Measurements from ENCODE around the gene CRIP3. TPM values are rescaled to one million over a fixed set of nuclear protein-coding genes. Genes with fewer than 3 reads are reported as not detected.

Gene CRIP3
- total RNA-seq, 1 experiment from 2014 or later, result 2.3 TPM

DNA sequence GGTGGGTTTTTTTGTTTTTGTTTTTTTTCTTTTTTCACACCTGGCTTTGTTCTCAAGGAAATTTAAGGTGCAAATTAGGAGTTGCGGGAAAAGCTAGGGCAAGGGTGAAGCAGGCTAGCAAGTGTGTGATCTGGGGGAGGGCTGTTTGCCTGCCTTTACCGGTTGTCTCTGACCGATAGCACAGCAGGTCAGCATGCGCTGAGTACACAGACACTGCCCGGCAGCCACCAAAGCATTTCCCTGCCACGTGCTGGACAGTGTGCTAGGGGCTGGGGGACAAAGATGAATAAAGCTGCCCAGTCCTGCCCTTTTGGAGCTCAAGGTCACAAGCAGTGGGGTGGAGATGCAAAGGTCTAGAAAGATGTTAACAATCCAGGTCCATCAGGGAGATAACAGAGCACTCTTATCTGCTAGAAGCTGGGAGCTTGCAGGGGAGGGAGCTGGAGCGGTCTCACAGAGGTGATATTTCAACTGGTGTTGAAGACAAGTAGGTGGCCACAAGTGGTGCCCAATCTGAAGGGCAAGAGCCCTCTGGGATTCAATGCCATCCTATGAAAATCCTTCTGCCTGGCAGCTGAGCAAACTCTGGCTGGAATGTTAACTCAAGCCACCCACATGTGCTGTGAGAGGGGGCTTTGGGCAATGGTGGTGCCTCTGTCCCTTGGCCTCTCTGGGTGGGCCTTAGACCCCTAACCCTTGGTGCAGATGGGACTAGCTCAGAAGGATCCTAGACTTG lies 40.8 kb downstream of the CRIP3 start:
- no TSS peak for BruUV-seq (replicated peaks)
- H3K4me3 Mint-ChIP-seq (ENCODE audit: low read depth, unreplicated experiment), result no peak overlapping the region
- no peak for DNase-seq
- H3K27me3 Mint-ChIP-seq (ENCODE audit: unreplicated experiment), result peaks cover 56% of the 10 kb centered on the region
- H3K9me3 Mint-ChIP-seq (ENCODE audit: low read depth, unreplicated experiment), result no peaks in the 10 kb centered on the region
- H3K4me1 Mint-ChIP-seq (ENCODE audit: low read depth, unreplicated experiment), result peaks cover 20% of the 10 kb centered on the region
- intact Hi-C loops (cut with micrococcal nuclease; ENCODE audit: unreplicated experiment), result no loop called here
- no peak overlapping the region for H3K27ac Mint-ChIP-seq (ENCODE audit: unreplicated experiment)
- CTCF ChIA-PET, result interaction anchor here (0.9 to 1.6 kb wide), 6 partner anchors 9 to 130 kb away, joined by 3 to 6 read pairs (median 4); no protein-coding TSS in a partner anchor
- TF ChIP-seq, protein P1, sequence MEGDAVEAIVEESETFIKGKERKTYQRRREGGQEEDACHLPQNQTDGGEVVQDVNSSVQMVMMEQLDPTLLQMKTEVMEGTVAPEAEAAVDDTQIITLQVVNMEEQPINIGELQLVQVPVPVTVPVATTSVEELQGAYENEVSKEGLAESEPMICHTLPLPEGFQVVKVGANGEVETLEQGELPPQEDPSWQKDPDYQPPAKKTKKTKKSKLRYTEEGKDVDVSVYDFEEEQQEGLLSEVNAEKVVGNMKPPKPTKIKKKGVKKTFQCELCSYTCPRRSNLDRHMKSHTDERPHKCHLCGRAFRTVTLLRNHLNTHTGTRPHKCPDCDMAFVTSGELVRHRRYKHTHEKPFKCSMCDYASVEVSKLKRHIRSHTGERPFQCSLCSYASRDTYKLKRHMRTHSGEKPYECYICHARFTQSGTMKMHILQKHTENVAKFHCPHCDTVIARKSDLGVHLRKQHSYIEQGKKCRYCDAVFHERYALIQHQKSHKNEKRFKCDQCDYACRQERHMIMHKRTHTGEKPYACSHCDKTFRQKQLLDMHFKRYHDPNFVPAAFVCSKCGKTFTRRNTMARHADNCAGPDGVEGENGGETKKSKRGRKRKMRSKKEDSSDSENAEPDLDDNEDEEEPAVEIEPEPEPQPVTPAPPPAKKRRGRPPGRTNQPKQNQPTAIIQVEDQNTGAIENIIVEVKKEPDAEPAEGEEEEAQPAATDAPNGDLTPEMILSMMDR (IDR thresholded peaks at IDR 0.05; ENCODE audit: unreplicated experiment), result no peak
- peaks cover 6% of the 10 kb centered on the region for H3K36me3 Mint-ChIP-seq (ENCODE audit: insufficient read depth, unreplicated experiment)

DNA sequence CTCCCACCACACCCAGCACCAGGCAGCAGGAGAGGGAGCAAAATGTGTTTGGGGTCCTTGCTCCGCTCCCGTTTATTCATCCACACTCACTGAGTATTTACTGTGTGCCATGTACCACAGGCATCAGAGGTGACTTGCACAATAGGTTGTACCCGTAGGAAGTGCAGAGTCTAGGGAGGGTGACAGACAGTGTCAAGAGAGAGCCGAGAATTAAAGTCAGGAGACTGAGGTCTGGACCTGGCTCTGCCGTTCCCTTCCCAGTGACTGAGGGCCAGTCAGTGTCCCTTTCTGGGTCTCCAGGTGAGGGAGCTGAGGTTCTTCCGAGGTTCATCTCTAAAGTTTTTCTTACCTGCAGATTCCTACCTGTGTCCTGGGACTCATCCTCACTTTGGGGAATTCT lies 43.1 kb downstream of the CRIP3 start:
- H3K27me3 Mint-ChIP-seq (ENCODE audit: unreplicated experiment), result peaks cover 35% of the 10 kb centered on the region
- no peak overlapping the region for H3K4me3 Mint-ChIP-seq (ENCODE audit: low read depth, unreplicated experiment)
- peaks cover 20% of the 10 kb centered on the region for H3K4me1 Mint-ChIP-seq (ENCODE audit: low read depth, unreplicated experiment)
- CTCF ChIA-PET, result interaction anchor here (0.5 to 1.9 kb wide), 3 partner anchors 69 to 231 kb away, joined by 3 to 7 read pairs (median 3); no protein-coding TSS in a partner anchor
- DNase-seq, result no peak
- no TSS peak for BruUV-seq (replicated peaks)
- intact Hi-C loops (cut with micrococcal nuclease; ENCODE audit: unreplicated experiment), result no loop called here
- H3K9me3 Mint-ChIP-seq (ENCODE audit: low read depth, unreplicated experiment), result no peaks in the 10 kb centered on the region
- H3K27ac Mint-ChIP-seq (ENCODE audit: unreplicated experiment), result no peak overlapping the region
- peaks cover 6% of the 10 kb centered on the region for H3K36me3 Mint-ChIP-seq (ENCODE audit: insufficient read depth, unreplicated experiment)
- TF ChIP-seq, protein P1 (IDR thresholded peaks at IDR 0.05; ENCODE audit: unreplicated experiment), result no peak

DNA sequence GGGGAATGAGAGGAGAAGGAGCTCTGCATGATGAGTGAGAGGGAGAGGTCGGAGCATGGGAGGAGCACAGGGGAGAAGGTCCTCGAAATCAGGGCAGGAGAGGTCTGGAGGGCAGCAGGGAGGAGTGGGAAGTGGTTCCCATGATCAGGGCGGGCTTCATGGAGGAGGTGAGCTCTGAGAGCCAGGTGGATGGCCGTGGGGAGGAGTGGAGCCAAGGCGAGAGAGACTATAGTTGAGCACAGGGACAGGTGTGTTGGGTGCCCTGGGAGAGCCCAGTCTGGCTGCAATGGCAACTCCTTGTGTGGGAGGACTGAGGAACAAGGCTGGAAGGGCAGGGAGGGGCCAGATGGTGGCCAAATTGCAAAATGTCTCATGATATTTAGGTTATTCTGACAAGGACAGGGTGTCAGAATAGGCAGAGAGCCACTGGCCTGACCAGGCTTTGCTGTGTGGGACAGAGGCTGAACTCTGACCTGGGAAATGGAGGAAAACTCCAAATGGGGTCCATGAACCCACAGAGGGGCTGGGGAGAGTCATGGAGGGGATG lies 44.0 kb downstream of the CRIP3 start:
- intact Hi-C loops (cut with micrococcal nuclease; ENCODE audit: unreplicated experiment), result no loop called here
- CTCF ChIA-PET, result interaction anchor here (1.0 to 3.3 kb wide), 6 partner anchors 44 to 104 kb away, joined by 3 to 53 read pairs (median 5); partner anchors contain the start of genes CRIP3 and ZNF318
- Mint-ChIP-seq H3K4me3 (ENCODE audit: low read depth, unreplicated experiment) (no peak overlapping the region), H3K9me3 (ENCODE audit: low read depth, unreplicated experiment) (no peaks in the 10 kb centered on the region), H3K27ac (ENCODE audit: unreplicated experiment) (no peak overlapping the region), H3K27me3 (ENCODE audit: unreplicated experiment) (peaks cover 26% of the 10 kb centered on the region), H3K36me3 (ENCODE audit: insufficient read depth, unreplicated experiment) (peaks cover 6% of the 10 kb centered on the region), H3K4me1 (ENCODE audit: low read depth, unreplicated experiment) (peaks cover 11% of the 10 kb centered on the region)
- DNase-seq, result no peak
- no TSS peak for BruUV-seq (replicated peaks)
- TF ChIP-seq, protein P1 (IDR thresholded peaks at IDR 0.05; ENCODE audit: unreplicated experiment), result no peak

DNA sequence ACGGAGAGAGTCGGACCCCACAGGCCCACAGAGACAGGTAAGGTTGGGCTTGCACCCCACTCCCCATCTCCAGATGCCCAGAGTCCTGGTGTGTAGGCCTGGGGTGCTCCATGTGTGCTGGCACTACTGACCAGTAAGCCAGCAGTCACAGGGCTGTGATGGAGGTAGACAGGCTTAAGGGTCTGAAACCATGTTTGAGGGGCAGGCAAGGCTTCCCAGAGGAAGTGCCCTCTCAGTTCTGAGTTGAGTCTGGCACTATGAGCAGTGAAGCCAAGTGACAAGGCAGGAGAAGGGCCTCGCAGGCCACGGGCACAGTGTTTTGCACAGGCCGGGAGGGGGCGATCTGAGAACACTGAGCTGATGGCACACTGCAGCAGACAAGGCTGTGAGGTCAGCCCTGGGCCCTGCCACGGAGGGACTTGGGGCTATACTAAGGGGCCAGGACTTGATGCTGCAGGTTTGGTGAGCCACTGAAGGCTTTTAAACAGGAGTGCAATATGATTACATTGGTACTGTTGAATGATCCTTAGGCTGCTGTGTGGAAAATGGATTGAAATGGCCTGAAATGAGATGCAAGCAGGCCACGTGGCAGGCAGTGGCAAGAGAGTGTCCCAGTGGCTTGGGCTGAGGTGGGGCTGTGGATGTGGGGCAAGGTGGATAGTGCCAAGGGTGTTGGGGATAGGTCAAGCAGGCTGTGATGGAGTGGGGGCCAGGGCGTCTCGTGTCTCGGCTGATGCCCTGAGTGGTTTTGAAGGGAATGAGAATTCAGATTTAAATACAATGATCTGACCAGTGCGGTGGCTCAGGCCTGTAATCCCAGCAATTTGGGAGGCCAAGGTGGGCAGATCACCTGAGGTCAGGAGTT lies 45.1 kb downstream of the CRIP3 start:
- CTCF ChIA-PET, result interaction anchor here (0.5 to 3.3 kb wide), 16 partner anchors 9 to 899 kb away, joined by 3 to 53 read pairs (median 3); partner anchors contain the start of gene ZNF318
- H3K27ac Mint-ChIP-seq (ENCODE audit: unreplicated experiment), result no peak overlapping the region
- no TSS peak for BruUV-seq (replicated peaks)
- no peak overlapping the region for H3K4me3 Mint-ChIP-seq (ENCODE audit: low read depth, unreplicated experiment)
- DNase-seq, result peak; percentile 94
- H3K4me1 Mint-ChIP-seq (ENCODE audit: low read depth, unreplicated experiment), result peaks cover 10% of the 10 kb centered on the region
- intact Hi-C loops (cut with micrococcal nuclease; ENCODE audit: unreplicated experiment), result loop anchor here (1.0 to 2.0 kb wide), 2 partner anchors 71 to 243 kb away; no protein-coding TSS in a partner anchor
- H3K27me3 Mint-ChIP-seq (ENCODE audit: unreplicated experiment), result peaks cover 25% of the 10 kb centered on the region
- TF ChIP-seq, protein P1 (IDR thresholded peaks at IDR 0.05; ENCODE audit: unreplicated experiment), result peak; percentile 81
- no peaks in the 10 kb centered on the region for H3K9me3 Mint-ChIP-seq (ENCODE audit: low read depth, unreplicated experiment)
- H3K36me3 Mint-ChIP-seq (ENCODE audit: insufficient read depth, unreplicated experiment), result peaks cover 6% of the 10 kb centered on the region
